ENCODE data around the gene RARB. TPM values are rescaled to one million over a fixed set of nuclear protein-coding genes. Genes with fewer than 3 reads are reported as not detected.

Gene RARB
- total and polyA plus RNA-seq, 9 of the 15 experiments (the other 6 are each of a cell fraction or from before 2014, with no cell fraction given), result 0.15 to 1.3 (median 0.27) TPM

DNA sequence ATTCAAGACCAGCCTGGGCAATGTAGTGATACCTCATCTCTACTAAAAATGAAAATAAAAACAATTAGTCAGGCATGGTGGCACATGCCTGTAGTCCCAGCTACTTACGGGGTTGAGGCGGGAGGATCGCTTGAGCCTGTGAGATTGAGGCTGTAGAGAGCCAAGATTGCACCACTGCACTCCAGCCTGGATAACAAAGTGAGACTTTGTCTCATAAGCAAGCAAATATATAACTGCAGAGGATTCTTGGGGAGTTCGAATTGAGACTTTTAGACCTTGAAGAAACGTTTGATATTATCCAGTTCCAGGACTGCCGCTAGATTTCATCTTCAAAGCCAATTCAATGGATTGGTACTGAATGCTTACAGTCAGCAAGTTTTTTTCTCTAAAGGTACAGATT is 11.9 kb upstream of the RARB start:
- no peak for FAIRE-seq
- CTCF ChIA-PET (ENCODE audit: low intra/inter-chr PET ratio), result no interaction called here

More for the DNA sequence above, 11.9 kb upstream of the RARB start:
- DNase-seq (ENCODE audit: extremely low read depth in 1 of 4, low spot score in 3 of 4), result no peak
- Histone ChIP-seq H3K4me3 (no peak overlapping the region), H3K27me3 (ENCODE audit: control insufficient read depth in 2 of 2, insufficient read depth in 2 of 2, low read length in 2 of 2) (no peaks in the 10 kb centered on the region), H3K36me3 (ENCODE audit: control insufficient read depth, insufficient read depth, low read length) (no peaks in the 10 kb centered on the region), H3K4me2 (ENCODE audit: insufficient read depth, low read length) (no peak overlapping the region), H3K79me2 (ENCODE audit: control insufficient read depth, insufficient read depth, low read length) (no peaks in the 10 kb centered on the region), H3K9me3 (replicated peaks; ENCODE audit: control insufficient read depth, insufficient read depth, low read depth, low read length) (no peaks in the 10 kb centered on the region), H4K20me1 (replicated peaks; ENCODE audit: control insufficient read depth, insufficient read depth, low read length) (no peaks in the 10 kb centered on the region), H3K27ac (ENCODE audit: extremely low read depth, low read depth, low read length) (no peak overlapping the region), H3K9me1 (ENCODE audit: control insufficient read depth, insufficient read depth, low read length) (no peaks in the 10 kb centered on the region), H2AFZ (ENCODE audit: low read depth, low read length) (no peak overlapping the region), H3K9ac (ENCODE audit: insufficient read depth in 1 of 2, low read depth in 2 of 2, low read length in 2 of 2) (no peak overlapping the region), H3K4me1 (replicated peaks in 1 of 2; ENCODE audit: control insufficient read depth in 2 of 2, insufficient read depth in 2 of 2, low read length in 2 of 2) (no peaks in the 10 kb centered on the region)
- TF ChIP-seq ARID2 (IDR thresholded peaks at IDR 0.05) (no peak), CBFA2T3 (IDR thresholded peaks at IDR 0.05) (no peak), TAF9B (IDR thresholded peaks at IDR 0.05; ENCODE audit: partially characterized antibody) (no peak), SIX5 (IDR thresholded peaks at IDR 0.05; ENCODE audit: borderline replicate concordance in 1 of 2, insufficient read depth in 1 of 2, low read depth in 1 of 2, low read length in 2 of 2) (no peak), TOE1 (IDR thresholded peaks at IDR 0.05; ENCODE audit: borderline replicate concordance) (no peak), TOE1 (CRISPR knock-in tag; IDR thresholded peaks at IDR 0.05; ENCODE audit: borderline replicate concordance, low read depth) (no peak), POLR3G (IDR thresholded peaks at IDR 0.05; ENCODE audit: extremely low read depth, insufficient read length, insufficient replicate concordance) (no peak), SMARCB1 (IDR thresholded peaks at IDR 0.05; ENCODE audit: insufficient read length, low read depth) (no peak), NR2F6 (CRISPR knock-in tag; IDR thresholded peaks at IDR 0.05) (no peak), ZNF124 (CRISPR knock-in tag; IDR thresholded peaks at IDR 0.05) (no peak), DDX20 (tag; IDR thresholded peaks at IDR 0.05; ENCODE audit: low read depth) (no peak)
- TF ChIP-seq, protein P1, sequence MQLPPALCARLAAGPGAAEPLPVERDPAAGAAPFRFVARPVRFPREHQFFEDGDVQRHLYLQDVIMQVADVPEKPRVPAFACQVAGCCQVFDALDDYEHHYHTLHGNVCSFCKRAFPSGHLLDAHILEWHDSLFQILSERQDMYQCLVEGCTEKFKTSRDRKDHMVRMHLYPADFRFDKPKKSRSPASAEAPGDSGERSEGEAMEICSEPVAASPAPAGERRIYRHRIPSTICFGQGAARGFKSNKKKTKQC (CRISPR knock-in tag; IDR thresholded peaks at IDR 0.05), result no peak
- TF ChIP-seq, protein P2, sequence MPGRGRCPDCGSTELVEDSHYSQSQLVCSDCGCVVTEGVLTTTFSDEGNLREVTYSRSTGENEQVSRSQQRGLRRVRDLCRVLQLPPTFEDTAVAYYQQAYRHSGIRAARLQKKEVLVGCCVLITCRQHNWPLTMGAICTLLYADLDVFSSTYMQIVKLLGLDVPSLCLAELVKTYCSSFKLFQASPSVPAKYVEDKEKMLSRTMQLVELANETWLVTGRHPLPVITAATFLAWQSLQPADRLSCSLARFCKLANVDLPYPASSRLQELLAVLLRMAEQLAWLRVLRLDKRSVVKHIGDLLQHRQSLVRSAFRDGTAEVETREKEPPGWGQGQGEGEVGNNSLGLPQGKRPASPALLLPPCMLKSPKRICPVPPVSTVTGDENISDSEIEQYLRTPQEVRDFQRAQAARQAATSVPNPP (IDR thresholded peaks at IDR 0.05; ENCODE audit: borderline replicate concordance, insufficient read depth, insufficient read length), result no peak
- POLR2A ChIA-PET, result no interaction called here
- ATAC-seq, result no peak
- no TSS peak for BruUV-seq (replicated peaks)
- intact Hi-C loops (cut with micrococcal nuclease) (no loop called here), in situ Hi-C loops (cut with MboI) (no loop called here)
- WGBS (ENCODE audit: insufficient coverage, low coverage, missing lambda C conversion rate), result 2% methylated on average over 6 of the region's 6 CpGs

All from K562 (cell line).